GM12878 (cell line): ENCODE measurements around the gene NMNAT1.

ENCODE experiments used
- BCL11A ChIP-seq: IDR thresholded peaks from 2 replicates; pipeline ENCODE4 v1.6.1; 2011; ENCODE audit warnings: low read depth, low read length
- CHD2 ChIP-seq: IDR thresholded peaks from 2 replicates; pipeline ENCODE4 v1.6.1; 2011; ENCODE audit warnings: low read depth, low read length, improper control_type of control experiment, borderline replicate concordance
- CTCF ChIP-seq, 3 experiments: IDR thresholded peaks in 2 of 3; conservative IDR thresholded peaks in 1 of 3; 2 replicates each; pipeline ENCODE4 v1.5.1; 2011; ENCODE audit warnings: low read depth in 3 of 3, low read length in 3 of 3, mild to moderate bottlenecking in 3 of 3, control low read depth in 2 of 3, moderate library complexity in 2 of 3, inconsistent platforms in 1 of 3, mixed read lengths in 1 of 3; ENCODE audit not compliant: control insufficient read depth in 2 of 3, insufficient read depth in 1 of 3; ENCODE audit errors: extremely low read depth in 1 of 3
- MAX ChIP-seq: IDR thresholded peaks from 2 replicates; pipeline ENCODE4 v1.6.1; 2012; ENCODE audit warnings: low read depth, low read length, improper control_type of control experiment
- NFIC ChIP-seq: IDR thresholded peaks from 2 replicates; pipeline ENCODE4 v1.6.1; 2012; ENCODE audit warnings: low read depth, mild to moderate bottlenecking, inconsistent platforms, low read length, moderate library complexity
- POLR2A ChIP-seq: IDR thresholded peaks from 2 replicates; pipeline ENCODE4 v1.6.1; 2011; ENCODE audit warnings: low read depth, mild to moderate bottlenecking, low read length
- POLR2AphosphoS5 ChIP-seq: IDR thresholded peaks from 2 replicates; pipeline ENCODE4 v1.6.1; 2011; ENCODE audit warnings: mild to moderate bottlenecking, low read length, inconsistent platforms
- RFX5 ChIP-seq: IDR thresholded peaks from 2 replicates; pipeline ENCODE4 v1.6.1; 2011; ENCODE audit warnings: low read depth, low read length, improper control_type of control experiment
- YY1 ChIP-seq: IDR thresholded peaks from 2 replicates; pipeline ENCODE4 v1.6.1; 2011; ENCODE audit warnings: low read depth, mild to moderate bottlenecking, low read length
- ZNF592 ChIP-seq: fragments of 450-650 bp; IDR thresholded peaks from 2 replicates; pipeline ENCODE4 v1.6.1; 2017; ENCODE audit warnings: mild to moderate bottlenecking, moderate library complexity

- TF ChIP-seq NFIC, result no peak
- TF ChIP-seq BCL11A, result no peak
- no peak for TF ChIP-seq POLR2AphosphoS5
- no peak for TF ChIP-seq ZNF592
- TF ChIP-seq MAX, result no peak
- no peak for TF ChIP-seq CHD2
- TF ChIP-seq POLR2A, result no peak
- TF ChIP-seq YY1, result no peak
- no peak for TF ChIP-seq CTCF (IDR thresholded peaks at IDR 0.05 in 2 of 3, conservative IDR thresholded peaks at IDR 0.05 in 1 of 3; ENCODE audit: control insufficient read depth in 2 of 3, extremely low read depth in 1 of 3, insufficient read depth in 1 of 3, low read depth in 3 of 3, low read length in 3 of 3)
- no peak for TF ChIP-seq RFX5
These were observed 76.3 kb downstream of the NMNAT1 start for GRCh38 chr1:10019561-10019960.
